GM18499 (cell line): Measurements from ENCODE around the gene SEC24C.
"Not testable (repeated sequence)": the region's sequence is repeated elsewhere in the genome, so short reads cannot be mapped to it uniquely, and the experiment has no call there.

ENCODE experiments used
- ATAC-seq: cut with Tn5 transposase; IDR thresholded peaks from one replicate; pipeline ENCODE4 v1.9.1; 2021; ENCODE audit warnings: moderate number of reproducible peaks; ENCODE audit not compliant: insufficient read depth, unreplicated experiment

SEC24C gene

GRCh38 chr10:73789659-73790055, 45.5 kb downstream of the SEC24C start:
- ATAC-seq, result no peak

- ATAC-seq, result no peak
Measured at GRCh38 chr10:73790886-73791625, 46.9 kb downstream of the SEC24C start.

GRCh38 chr10:73791871-73792400, 47.8 kb downstream of the SEC24C start:
- no peak for ATAC-seq

- ATAC-seq, result no peak
Measured at GRCh38 chr10:73793456-73793855, 49.3 kb downstream of the SEC24C start.

GRCh38 chr10:73795491-73795890, 51.3 kb downstream of the SEC24C start:
- ATAC-seq, result not testable (repeated sequence)

GRCh38 chr10:73796035-73796434, 51.9 kb downstream of the SEC24C start:
- ATAC-seq, result not testable (repeated sequence)

GRCh38 chr10:73796766-73797165, 52.6 kb downstream of the SEC24C start:
- ATAC-seq, result no peak

- no peak for ATAC-seq
Measured at GRCh38 chr10:73797324-73798025, 53.3 kb downstream of the SEC24C start.

GRCh38 chr10:73798087-73798486, 53.9 kb downstream of the SEC24C start:
- ATAC-seq, result no peak

GRCh38 chr10:73798927-73799560, 54.9 kb downstream of the SEC24C start:
- no peak for ATAC-seq

- ATAC-seq, result no peak
Measured at GRCh38 chr10:73799899-73800559, 55.9 kb downstream of the SEC24C start.

GRCh38 chr10:73800560-73801252, 56.5 kb downstream of the SEC24C start:
- ATAC-seq, result no peak

GRCh38 chr10:73801253-73801590, 57.0 kb downstream of the SEC24C start:
- ATAC-seq, result no peak

GRCh38 chr10:73802276-73802991, 58.3 kb downstream of the SEC24C start:
- no peak for ATAC-seq

- ATAC-seq, result no peak
Measured at GRCh38 chr10:73803680-73804286, 59.6 kb downstream of the SEC24C start.

GRCh38 chr10:73806176-73806950, 62.2 kb downstream of the SEC24C start:
- ATAC-seq, result no peak

- no peak for ATAC-seq
Measured at GRCh38 chr10:73807471-73807870, 63.3 kb downstream of the SEC24C start.
